VCaP (cell line): ENCODE results near the gene FBN1.

Source experiments
- H3K27ac ChIP-seq: fragments of 450-650 bp; 2 replicates; pipeline ENCODE4 v1.5.1; 2017
- CTCF ChIP-seq: fragments of 450-650 bp; conservative IDR thresholded peaks from 2 replicates; pipeline ENCODE4 v1.5.1; 2017; ENCODE audit warnings: mild to moderate bottlenecking, moderate library complexity

The FBN1 gene

GRCh38 chr15:48469681-48470080 lies 175.8 kb downstream of the FBN1 start:
- H3K27ac ChIP-seq: no peak overlapping the region
- TF ChIP-seq CTCF: no peak

- no peak overlapping the region for H3K27ac ChIP-seq
- TF ChIP-seq CTCF: no peak
Observed at GRCh38 chr15:48469271-48469670, 176.2 kb downstream of the FBN1 start.

- no peak for TF ChIP-seq CTCF
- H3K27ac ChIP-seq: no peak overlapping the region
Observed at GRCh38 chr15:48467801-48468200, 177.7 kb downstream of the FBN1 start.

DNA sequence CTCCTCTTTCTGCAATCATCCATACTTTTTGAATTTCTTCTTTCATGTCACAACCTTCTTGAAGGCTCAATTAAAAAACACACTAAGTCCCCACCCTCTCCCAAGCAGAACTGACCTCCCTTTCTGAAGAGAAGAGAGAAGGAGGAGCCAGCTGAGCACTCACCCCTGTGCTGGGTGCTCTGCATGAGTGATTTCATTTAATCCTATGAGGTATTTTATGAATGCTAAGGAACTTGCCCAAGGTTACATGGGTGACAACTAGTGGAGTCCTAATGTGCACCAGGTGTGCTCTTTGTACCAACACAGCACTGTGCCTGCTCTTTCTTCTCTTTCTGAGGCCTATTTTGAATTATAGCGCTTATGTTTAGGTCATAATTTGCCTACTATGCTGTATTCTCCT lies 178.7 kb downstream of the FBN1 start:
- peak overlapping the region; percentile 80; the same call in 1 of the 2 replicates for H3K27ac ChIP-seq
- no peak for TF ChIP-seq CTCF

- TF ChIP-seq CTCF: no peak
- peak overlapping the region; percentile 80; the same call in 1 of the 2 replicates for H3K27ac ChIP-seq
Observed at GRCh38 chr15:48466079-48466478, 179.4 kb downstream of the FBN1 start.

DNA sequence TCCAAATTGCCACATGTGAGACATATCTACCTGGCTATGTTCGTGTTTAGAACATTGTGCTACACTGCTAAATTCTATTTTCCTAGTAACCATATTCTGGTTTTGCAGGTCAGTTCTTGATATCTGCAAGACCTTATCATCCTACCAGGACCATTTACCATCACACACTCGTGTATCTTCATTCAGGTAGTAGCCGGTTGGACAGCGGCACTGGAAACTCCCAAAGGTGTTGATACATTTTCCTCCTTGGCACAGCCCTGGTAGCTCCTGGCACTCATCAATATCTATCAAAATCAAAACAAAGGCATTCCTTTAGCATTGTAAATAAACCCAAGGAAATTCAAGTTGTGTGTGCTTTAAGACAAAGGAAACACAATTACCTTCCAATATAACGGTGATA lies 180.1 kb downstream of the FBN1 start:
- peak overlapping the region; percentile 80 for H3K27ac ChIP-seq
- no peak for TF ChIP-seq CTCF

DNA sequence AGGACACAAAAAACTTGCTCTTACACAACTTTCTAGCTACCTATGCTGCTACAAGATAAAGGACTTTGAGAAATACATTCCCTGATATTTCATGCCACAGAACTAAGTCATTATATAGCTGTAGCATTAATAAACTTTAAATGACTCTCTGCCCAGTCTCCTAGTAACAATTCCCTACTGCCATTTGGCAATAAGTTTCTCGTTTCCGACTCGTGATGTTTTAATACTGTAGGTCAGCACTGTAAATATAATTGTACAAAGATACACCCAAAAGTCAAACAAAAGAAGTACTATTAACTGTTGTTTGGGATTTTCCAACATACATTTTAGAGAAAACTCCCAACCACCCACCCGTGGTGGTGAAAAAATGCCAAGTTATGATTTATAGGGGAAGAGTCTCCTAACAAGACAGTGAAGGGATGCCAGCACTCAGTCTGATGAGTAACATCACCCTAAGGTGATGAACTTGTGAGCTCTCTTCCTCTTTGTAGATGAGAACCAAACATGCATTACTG lies 182.1 kb downstream of the FBN1 start:
- TF ChIP-seq CTCF: no peak
- H3K27ac ChIP-seq: peak overlapping the region; percentile 80
